HG03342 (cell line): Measurements from ENCODE around the gene RAB28.

Experiments used
- ATAC-seq: cut with Tn5 transposase; IDR thresholded peaks from one replicate; pipeline ENCODE4 v1.9.1; 2021; ENCODE audit warnings: mild to moderate bottlenecking, moderate library complexity; ENCODE audit not compliant: unreplicated experiment

Gene RAB28

GRCh38 chr4:13511101-13511500, 27.0 kb upstream of the RAB28 start:
- ATAC-seq: no peak

GRCh38 chr4:13509442-13509841, 25.3 kb upstream of the RAB28 start:
- no peak for ATAC-seq

DNA sequence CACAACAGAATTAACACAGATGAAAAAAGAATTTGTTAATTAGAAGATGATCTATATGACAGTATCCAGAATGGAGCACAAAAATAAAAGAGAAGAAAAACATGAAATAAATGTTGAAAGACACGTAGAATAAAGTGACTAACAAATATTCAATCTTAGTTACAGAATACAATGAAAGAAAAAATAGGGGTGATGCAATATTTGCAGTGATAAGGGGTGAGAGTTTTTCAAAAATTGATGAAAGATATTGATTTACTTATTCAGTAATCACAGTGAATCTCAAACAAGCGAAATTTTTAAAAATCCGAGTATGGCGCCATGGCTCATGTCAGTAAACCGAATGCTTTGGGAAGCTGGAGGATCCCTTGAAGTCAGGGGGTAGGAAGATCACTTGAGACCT, 20.2 kb upstream of the RAB28 start:
- ATAC-seq: no peak

DNA sequence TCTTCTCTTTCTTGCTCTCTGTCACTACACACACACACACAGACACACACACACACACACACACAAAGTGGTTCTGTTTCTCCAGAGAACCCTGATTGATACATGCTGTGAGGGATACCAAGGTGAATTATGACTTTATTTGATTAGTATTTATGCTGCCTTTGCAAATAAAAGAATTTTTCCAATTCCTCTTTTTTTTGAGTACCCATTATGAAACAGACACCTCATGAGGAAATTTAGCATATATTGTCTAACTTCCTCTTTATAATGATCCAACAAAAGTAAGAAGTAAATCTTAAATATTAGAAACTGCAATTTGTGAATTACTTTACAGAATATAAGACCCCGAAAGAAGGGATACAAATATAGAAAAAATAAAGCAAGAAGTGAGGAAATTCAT, 14.3 kb upstream of the RAB28 start:
- ATAC-seq: no peak

DNA sequence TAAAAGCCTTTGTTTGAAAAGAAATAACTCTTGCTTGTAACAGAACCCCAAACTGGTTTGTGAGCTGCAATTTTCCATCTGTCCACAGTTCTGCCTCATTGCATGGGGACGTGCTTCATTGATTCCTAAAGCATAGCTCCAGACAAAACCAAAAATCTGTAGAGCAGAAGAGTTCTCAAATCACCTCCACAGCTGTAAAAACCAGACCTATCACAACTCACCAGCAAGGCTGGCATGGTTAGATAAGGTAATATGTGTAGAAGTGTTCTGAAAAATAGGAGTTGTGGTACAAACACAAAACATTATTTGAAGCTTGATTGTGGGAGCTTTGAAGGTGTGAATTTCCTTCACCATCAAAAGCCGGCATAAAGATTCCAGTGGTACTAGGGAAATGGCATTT, 12.5 kb upstream of the RAB28 start:
- ATAC-seq: no peak

GRCh38 chr4:13495753-13496152, 11.6 kb upstream of the RAB28 start:
- no peak for ATAC-seq

DNA sequence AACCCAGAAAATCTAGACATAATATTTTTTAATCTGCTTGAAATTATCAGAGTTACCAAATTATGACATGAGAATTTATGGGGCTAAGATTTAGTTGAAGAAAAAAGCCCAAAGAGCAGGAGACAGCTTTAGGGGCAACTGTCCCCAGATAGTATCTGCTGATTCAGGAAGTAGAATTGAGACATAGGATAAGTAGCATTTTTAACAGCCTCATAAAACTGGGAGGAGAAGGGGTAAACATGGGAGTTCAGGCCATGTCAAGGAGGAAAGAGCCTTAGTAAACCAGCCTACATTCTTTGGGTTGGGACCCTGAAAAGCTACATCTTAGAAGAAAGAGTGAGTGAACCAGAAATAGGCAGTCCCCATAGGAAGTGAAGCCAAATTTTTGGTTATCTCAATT, 9.7 kb upstream of the RAB28 start:
- ATAC-seq: no peak

- no peak for ATAC-seq
Measured at GRCh38 chr4:13492747-13493146, 8.6 kb upstream of the RAB28 start.

GRCh38 chr4:13484749-13485221, 645 bp upstream of the RAB28 start:
- peak; percentile 33 for ATAC-seq

GRCh38 chr4:13483768-13484121, 395 bp downstream of the RAB28 start:
- peak; percentile 15 for ATAC-seq

DNA sequence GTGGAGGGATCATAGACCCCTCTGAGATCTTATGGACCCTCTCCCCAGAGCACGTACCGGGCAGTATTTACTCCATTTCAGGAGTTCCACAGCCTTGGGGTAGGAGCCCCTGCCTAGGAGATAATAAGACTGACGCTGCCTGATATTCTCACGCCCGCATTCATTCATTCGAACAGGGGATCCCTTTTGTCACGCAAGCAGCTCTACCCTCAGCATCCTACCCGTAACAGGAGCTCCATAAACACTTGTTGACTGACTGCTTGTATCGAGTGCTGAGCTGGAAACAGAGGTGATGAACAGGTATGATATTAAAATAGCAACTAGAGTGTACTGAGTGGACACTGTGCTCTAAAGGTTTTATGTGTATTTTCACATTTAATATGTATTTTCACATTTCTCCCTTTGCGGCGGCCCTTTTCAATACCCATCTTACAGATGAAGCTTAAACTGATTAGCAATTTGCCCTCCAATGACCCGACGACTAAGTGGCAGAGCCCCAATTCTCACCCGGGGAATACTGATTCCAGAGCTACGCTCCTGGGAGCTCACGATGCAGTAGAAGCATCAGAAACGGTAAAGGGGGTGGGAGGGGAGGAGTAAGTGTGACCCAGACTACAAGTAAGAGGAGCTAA, 888 bp downstream of the RAB28 start:
- peak; percentile 2 for ATAC-seq

DNA sequence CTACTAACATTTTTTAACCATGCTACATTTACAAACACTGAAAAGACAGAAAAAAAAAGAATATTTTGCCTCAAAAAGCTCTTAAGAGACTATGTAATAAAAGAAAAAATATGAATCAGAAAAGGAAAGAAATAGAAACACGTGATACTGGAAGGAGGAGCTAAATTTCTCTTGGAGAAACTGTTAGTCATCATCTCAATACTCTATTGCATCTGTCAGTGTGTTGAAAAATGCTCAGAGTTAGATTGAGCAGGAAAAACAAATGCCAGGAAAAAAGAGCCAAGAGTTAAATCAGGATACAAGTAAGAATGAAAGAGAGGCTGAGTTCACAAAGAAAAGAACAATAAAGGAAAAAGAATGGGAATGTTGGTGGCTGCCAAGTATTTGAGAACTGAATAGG, 2.6 kb downstream of the RAB28 start:
- ATAC-seq: no peak

- ATAC-seq: no peak
Measured at GRCh38 chr4:13478707-13479106, 5.4 kb downstream of the RAB28 start.

DNA sequence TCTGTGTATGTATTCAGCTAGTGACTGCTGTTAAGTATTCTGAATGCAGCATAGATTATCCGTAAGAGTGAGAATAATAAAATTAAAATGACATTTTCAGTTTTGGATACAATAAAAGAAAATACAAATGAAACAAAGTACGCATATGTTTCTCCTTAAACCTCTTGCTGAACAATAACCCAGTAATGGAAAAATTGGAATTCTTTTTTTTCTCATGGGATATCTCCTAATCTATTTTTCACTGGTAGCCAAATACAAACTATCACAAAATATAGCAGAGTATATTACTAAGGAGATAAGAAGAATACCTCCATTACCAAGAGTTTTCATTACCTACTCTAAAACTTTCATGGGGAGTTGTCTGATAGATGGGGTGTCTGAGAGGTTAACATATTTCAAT, 6.0 kb downstream of the RAB28 start:
- no peak for ATAC-seq

DNA sequence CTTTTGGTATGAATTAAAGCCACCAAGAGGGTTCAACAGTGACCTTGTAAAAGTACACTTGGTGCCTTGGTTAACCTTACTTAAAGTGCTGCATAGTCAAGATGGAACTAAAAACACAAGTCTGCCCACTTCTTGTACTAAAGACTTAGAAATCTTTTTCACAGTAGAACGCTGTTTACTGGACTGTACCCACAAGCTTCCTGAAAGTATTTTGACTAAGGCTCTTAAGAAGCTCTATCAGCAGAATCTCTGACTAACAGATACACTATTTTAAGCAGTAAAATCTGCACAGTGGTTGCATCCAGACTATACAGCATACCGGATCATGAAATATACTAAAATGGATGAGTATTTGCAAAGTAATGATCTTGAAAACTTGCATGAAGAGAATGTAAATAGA, 7.2 kb downstream of the RAB28 start:
- peak; percentile 58 for ATAC-seq

DNA sequence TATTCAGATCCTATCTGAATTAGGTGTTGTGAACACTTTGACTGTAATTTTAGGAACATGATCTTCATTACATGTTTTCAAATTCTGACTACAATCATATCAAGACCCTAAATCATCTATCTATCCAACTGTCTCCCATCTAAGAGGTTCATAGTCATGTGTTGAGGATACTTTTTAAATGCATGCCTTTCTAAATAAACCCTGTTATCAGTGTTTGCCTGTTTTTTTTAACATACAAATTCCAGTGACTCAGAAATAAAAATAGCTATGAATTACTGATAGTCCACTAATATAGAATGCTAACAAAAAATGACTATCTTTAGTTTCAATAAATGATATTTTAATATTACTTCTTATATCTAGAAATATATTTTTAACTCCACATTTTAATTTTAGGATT, 8.0 kb downstream of the RAB28 start:
- no peak for ATAC-seq

DNA sequence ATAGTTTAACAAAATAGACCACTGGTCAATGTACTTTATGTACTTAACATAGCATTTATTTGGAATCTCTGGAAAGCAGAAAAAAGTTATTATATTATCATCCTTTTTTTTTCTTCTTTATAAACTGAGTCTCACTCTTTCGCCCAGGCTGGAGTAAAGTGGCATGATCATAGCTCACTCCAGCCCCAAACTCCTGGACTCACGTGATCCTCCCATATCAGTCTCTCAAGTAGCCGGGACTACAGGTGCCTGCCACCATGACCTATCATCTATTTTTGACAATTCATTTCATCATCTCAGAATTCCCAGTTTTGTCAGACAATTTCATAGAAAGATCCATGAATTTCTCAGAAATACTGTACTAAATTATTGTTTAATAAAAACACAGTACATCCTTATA, 12.7 kb downstream of the RAB28 start:
- ATAC-seq: no peak

DNA sequence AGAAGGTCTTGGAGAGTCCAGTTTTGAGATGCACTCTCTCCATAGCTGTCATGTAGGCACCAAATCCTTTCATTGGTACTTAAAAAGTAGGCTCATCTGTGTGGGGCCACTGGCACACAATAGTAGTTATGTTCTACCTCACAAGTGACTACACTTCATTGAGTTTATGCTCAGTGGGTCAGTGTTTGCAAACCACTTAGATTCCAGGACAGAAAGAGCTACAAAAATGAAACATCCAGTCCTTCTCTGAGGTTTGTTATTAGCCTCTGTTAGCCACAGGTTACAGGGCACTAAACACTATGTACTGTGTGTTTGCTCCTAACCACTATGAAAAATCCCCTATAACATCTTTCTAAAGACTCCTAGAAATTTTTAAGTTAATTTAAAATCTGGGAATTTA, 13.8 kb downstream of the RAB28 start:
- peak; percentile 70 for ATAC-seq

DNA sequence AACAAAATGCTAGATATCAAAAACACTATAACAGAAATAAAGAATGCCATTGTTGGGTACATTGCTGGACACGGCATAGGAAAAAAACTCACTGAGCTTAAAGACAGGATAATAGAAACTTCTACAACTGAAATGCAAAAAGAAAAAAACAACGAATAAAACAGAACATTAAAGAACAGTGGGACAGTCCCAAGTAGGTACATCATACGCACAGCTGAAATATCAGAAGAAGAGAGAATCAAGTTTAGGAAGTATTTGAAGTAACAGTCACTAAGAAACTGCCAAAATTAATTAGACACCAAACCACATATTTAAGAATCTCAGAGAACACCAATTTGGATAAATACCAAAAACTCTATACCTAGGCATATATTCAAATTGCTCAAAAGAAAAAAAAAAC, 19.2 kb downstream of the RAB28 start:
- no peak for ATAC-seq

DNA sequence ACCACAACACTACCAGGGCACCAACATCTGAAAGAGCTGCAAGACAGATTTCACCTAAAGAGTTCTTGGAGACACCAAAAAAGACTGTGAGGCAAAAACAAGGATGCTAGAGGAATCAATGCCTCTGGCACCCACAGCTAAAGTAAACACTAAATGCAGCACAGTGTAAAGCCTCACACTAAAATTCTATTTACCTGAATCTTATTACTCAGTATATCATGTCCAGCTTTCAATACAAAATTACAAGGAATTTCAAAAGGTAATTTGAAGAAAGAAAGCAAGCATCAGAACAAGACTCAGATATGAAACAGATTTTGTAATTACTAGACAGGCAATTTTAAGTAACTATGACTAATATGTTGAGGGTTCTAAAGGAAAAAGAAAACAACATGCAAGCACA, 19.6 kb downstream of the RAB28 start:
- no peak for ATAC-seq

- ATAC-seq: no peak
Measured at GRCh38 chr4:13461191-13461905, 22.8 kb downstream of the RAB28 start.

DNA sequence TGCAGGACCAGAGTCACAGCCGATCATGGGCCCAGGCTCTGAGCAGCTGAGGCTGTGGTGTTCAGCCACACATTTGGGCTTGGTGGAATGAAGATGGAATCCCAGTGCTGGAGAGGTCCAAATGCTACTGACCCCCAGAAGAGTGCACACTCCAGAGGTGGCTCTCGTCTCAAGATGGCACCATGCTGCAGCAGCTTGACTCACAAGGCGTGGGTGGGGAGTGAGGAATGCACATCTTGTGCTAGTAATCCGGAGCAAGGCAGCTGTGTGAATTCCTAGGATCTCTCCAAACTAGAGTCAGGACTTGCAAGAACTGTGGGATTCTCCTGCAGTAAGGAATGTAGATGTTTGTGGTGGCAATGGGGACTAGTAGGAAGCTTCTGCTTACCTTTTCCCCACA, 28.7 kb downstream of the RAB28 start:
- ATAC-seq: no peak

DNA sequence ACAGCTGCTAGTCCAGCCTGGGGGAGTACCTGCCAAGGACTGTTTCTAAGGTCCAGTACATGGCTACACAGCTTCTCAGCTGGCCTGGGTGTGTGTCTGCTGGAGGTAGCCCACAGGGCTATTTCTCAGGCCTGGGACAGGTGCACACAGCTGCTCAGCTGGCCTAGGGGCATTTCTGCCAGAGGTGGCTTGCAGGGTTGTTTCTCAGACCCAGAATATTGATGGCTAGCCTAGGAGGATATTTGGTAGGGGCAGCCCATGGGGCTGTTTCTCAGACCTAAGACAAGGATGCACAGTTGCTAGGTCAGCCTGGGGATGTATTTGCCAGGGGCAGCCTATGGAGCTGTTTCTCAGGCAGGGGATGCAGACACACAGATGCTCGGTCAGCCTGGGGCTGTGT, 29.4 kb downstream of the RAB28 start:
- no peak for ATAC-seq
